OCI-LY7 (cell line): ENCODE measurements around the gene SERAC1.

Experiments
- CTCF ChIP-seq: fragments of 200-600 bp; sonication (generic); conservative IDR thresholded peaks from 2 replicates; pipeline ENCODE4 v1.5.1; 2014; ENCODE audit warnings: mild to moderate bottlenecking, antibody characterized with exemption, low read length, moderate library complexity, mixed read lengths
- EZH2phosphoT487 ChIP-seq: fragments of 200-600 bp; sonication (generic); IDR thresholded peaks from 2 replicates; pipeline ENCODE4 v1.6.1; 2018; ENCODE audit warnings: low read depth, borderline replicate concordance, mild to moderate bottlenecking, mixed run types, antibody characterized with exemption, low read length, moderate library complexity, mixed read lengths

- TF ChIP-seq CTCF (no peak), EZH2phosphoT487 (no peak)
Measured at GRCh38 chr6:158175111-158175510, 7.0 kb upstream of the SERAC1 start.
